ENCODE measurements around the gene ICA1L.

The ICA1L gene

GRCh38 chr2:202750763-202751427 is 120.7 kb downstream of the ICA1L start:
- POLR2A ChIA-PET: no interaction called here
- TF ChIP-seq ZNF335 (tag by site-specific recombination; conservative IDR thresholded peaks at IDR 0.05): 0 out of 2 replicates have a peak, but pooled peaks have one; percentile 17
- TF ChIP-seq ZNF561 (tag by site-specific recombination; IDR thresholded peaks at IDR 0.05; ENCODE audit: borderline replicate concordance): peak; percentile 65; the same call in 1 of the 2 replicates
- TF ChIP-seq GLI2 (tag by site-specific recombination; IDR thresholded peaks at IDR 0.05; ENCODE audit: borderline replicate concordance, low read depth): no peak
- TF ChIP-seq ZNF121 (tag by site-specific recombination; IDR thresholded peaks at IDR 0.05): no peak
- TF ChIP-seq ZNF768 (tag by site-specific recombination; IDR thresholded peaks at IDR 0.05): no peak
- peak; percentile 93 for TF ChIP-seq PRDM6 (tag by site-specific recombination; IDR thresholded peaks at IDR 0.05)
- TF ChIP-seq ZNF624 (tag by site-specific recombination; IDR thresholded peaks at IDR 0.05): no peak
- 0 out of 2 replicates have a peak, but pooled peaks have one; percentile 20 for TF ChIP-seq ATF2 (tag by site-specific recombination; IDR thresholded peaks at IDR 0.05; ENCODE audit: low read depth)
- peak; percentile 44; the same call in 1 of the 2 replicates for TF ChIP-seq ZNF518A (tag by site-specific recombination; conservative IDR thresholded peaks at IDR 0.05; ENCODE audit: low read depth)
- TF ChIP-seq ZNF747 (tag by site-specific recombination; IDR thresholded peaks at IDR 0.05): no peak
- no peak for TF ChIP-seq ZNF473 (tag by site-specific recombination; IDR thresholded peaks at IDR 0.05)
- TF ChIP-seq ZNF558 (tag by site-specific recombination; IDR thresholded peaks at IDR 0.05): peak; percentile 55; the same call in 1 of the 2 replicates
- Histone ChIP-seq H3K27ac (ENCODE audit: extremely low read depth, low read depth, low read length) (no peak overlapping the region), H3K4me3 (ENCODE audit: low read depth, low read length) (no peak overlapping the region), H3K4me1 (ENCODE audit: control insufficient read depth, insufficient read depth, low read length) (no peaks in the 10 kb centered on the region), H3K36me3 (ENCODE audit: control insufficient read depth in 2 of 2, insufficient read depth in 1 of 2, low read length in 2 of 2) (peaks cover 0 to under 1% of the 10 kb centered on the region in 2 experiments; a peak in 1 of 3 replicates), H3K9me3 (ENCODE audit: control insufficient read depth, insufficient read depth, low read depth, low read length) (no peaks in the 10 kb centered on the region)
- CTCF ChIA-PET: no interaction called here

GRCh38 chr2:202749477-202749876 is 122.1 kb downstream of the ICA1L start:
- POLR2A ChIA-PET: no interaction called here
- CTCF ChIA-PET: interaction anchor here (0.5 kb wide), 1 partner anchor 28 kb away, joined by 4 read pairs; no protein-coding TSS in a partner anchor
- Histone ChIP-seq H3K36me3 (ENCODE audit: control insufficient read depth in 2 of 2, insufficient read depth in 1 of 2, low read length in 2 of 2) (no peaks in the 10 kb centered on the region), H3K4me3 (ENCODE audit: low read depth, low read length) (no peak overlapping the region), H3K9me3 (ENCODE audit: control insufficient read depth, insufficient read depth, low read depth, low read length) (no peaks in the 10 kb centered on the region), H3K4me1 (ENCODE audit: control insufficient read depth, insufficient read depth, low read length) (no peaks in the 10 kb centered on the region), H3K27ac (ENCODE audit: extremely low read depth, low read depth, low read length) (no peak overlapping the region)
- TF ChIP-seq ZNF571 (tag by site-specific recombination; IDR thresholded peaks at IDR 0.05): no peak
- no peak for TF ChIP-seq ZNF548 (tag by site-specific recombination; IDR thresholded peaks at IDR 0.05)
- TF ChIP-seq ZNF639 (tag by site-specific recombination; IDR thresholded peaks at IDR 0.05): no peak
- TF ChIP-seq ZNF423 (tag by site-specific recombination; IDR thresholded peaks at IDR 0.05): no peak
- no peak for TF ChIP-seq ZNF776 (tag by site-specific recombination; IDR thresholded peaks at IDR 0.05; ENCODE audit: borderline replicate concordance)
- TF ChIP-seq ZBTB8A (tag by site-specific recombination; IDR thresholded peaks at IDR 0.05): no peak
- TF ChIP-seq ZNF18 (tag by site-specific recombination; IDR thresholded peaks at IDR 0.05): no peak
- TF ChIP-seq RBAK (tag by site-specific recombination; IDR thresholded peaks at IDR 0.05): no peak
- TF ChIP-seq ZNF785 (tag by site-specific recombination; IDR thresholded peaks at IDR 0.05): no peak
- TF ChIP-seq TCF7L2 (IDR thresholded peaks at IDR 0.05; ENCODE audit: borderline replicate concordance, low read depth, low read length): no peak
- TF ChIP-seq MZF1 (tag by site-specific recombination; IDR thresholded peaks at IDR 0.05; ENCODE audit: borderline replicate concordance): no peak
- TF ChIP-seq GLIS2 (tag by site-specific recombination; IDR thresholded peaks at IDR 0.05): no peak

Measured in HEK293 (cell line).